GM12892 (cell line): ENCODE data around the gene ACTR3.

ENCODE experiments used
- DNase-seq: peaks from one replicate; pipeline ENCODE4 v3.0.0; 2011; ENCODE audit not compliant: insufficient read length
- FAIRE-seq: peaks from 2 replicates; lab custom pipeline; 2011; peaks lifted over from hg19 to GRCh38; lab: Jason Lieb, UNC
- POLR2A ChIP-seq: IDR thresholded peaks from 2 replicates; pipeline ENCODE4 v1.6.1; 2011; ENCODE audit warnings: low read depth, low read length, control low read depth
- POLR2AphosphoS5 ChIP-seq: IDR thresholded peaks from 2 replicates; pipeline ENCODE4 v1.6.1; 2011; ENCODE audit warnings: low read depth, low read length, control low read depth
- TAF1 ChIP-seq: IDR thresholded peaks from 2 replicates; pipeline ENCODE4 v1.6.1; 2011; ENCODE audit warnings: low read depth, mild to moderate bottlenecking, control low read depth, low read length, borderline replicate concordance

ACTR3 gene

GRCh38 chr2:113892004-113892710 is 2.3 kb downstream of the ACTR3 start:
- no peak for TF ChIP-seq POLR2A
- DNase-seq (no peak), FAIRE-seq (peak; percentile 82)

- TF ChIP-seq POLR2A (no peak), POLR2AphosphoS5 (no peak), TAF1 (no peak)
- FAIRE-seq, result peak; percentile 78
- DNase-seq, result no peak
Measured at GRCh38 chr2:113894156-113894743, 4.4 kb downstream of the ACTR3 start.

- DNase-seq, result no peak
- FAIRE-seq, result peak; percentile 61
- TF ChIP-seq TAF1, result no peak
Measured at GRCh38 chr2:113895301-113895700, 5.4 kb downstream of the ACTR3 start.

GRCh38 chr2:113895819-113896563 is 6.1 kb downstream of the ACTR3 start:
- no peak for TF ChIP-seq POLR2AphosphoS5
- no peak for TF ChIP-seq POLR2A
- TF ChIP-seq TAF1, result no peak
- FAIRE-seq, result peak; percentile 80
- no peak for DNase-seq

- DNase-seq (no peak), FAIRE-seq (peak; percentile 42)
- TF ChIP-seq TAF1 (no peak), POLR2A (no peak), POLR2AphosphoS5 (no peak)
Measured at GRCh38 chr2:113896791-113897190, 6.9 kb downstream of the ACTR3 start.

GRCh38 chr2:113898081-113898480 is 8.2 kb downstream of the ACTR3 start:
- TF ChIP-seq POLR2AphosphoS5 (no peak), TAF1 (no peak), POLR2A (no peak)
- DNase-seq (no peak), FAIRE-seq (no peak)

- no peak for DNase-seq
- FAIRE-seq, result no peak
- TF ChIP-seq POLR2A, result no peak
- no peak for TF ChIP-seq POLR2AphosphoS5
- no peak for TF ChIP-seq TAF1
Measured at GRCh38 chr2:113899166-113899565, 9.3 kb downstream of the ACTR3 start.

- FAIRE-seq, result peak; percentile 21
- TF ChIP-seq TAF1, result no peak
- no peak for TF ChIP-seq POLR2A
- TF ChIP-seq POLR2AphosphoS5, result no peak
- no peak for DNase-seq
Measured at GRCh38 chr2:113901943-113902342, 12.1 kb downstream of the ACTR3 start.

- peak; percentile 5 for FAIRE-seq
- TF ChIP-seq POLR2AphosphoS5 (no peak), POLR2A (no peak)
- DNase-seq, result no peak
Measured at GRCh38 chr2:113905886-113906285, 16.0 kb downstream of the ACTR3 start.

GRCh38 chr2:113906647-113907046 is 16.8 kb downstream of the ACTR3 start:
- FAIRE-seq (no peak), DNase-seq (no peak)
- TF ChIP-seq TAF1 (no peak), POLR2AphosphoS5 (no peak), POLR2A (no peak)

- FAIRE-seq (no peak), DNase-seq (no peak)
- TF ChIP-seq POLR2AphosphoS5 (no peak), TAF1 (no peak), POLR2A (no peak)
Measured at GRCh38 chr2:113907297-113907696, 17.4 kb downstream of the ACTR3 start.
